OCI-LY1 (cell line): ENCODE data around the gene SLC2A9.

Experiments used
- CTCF ChIP-seq: fragments of 200-600 bp; sonication (generic), shearing (Covaris generic); IDR thresholded peaks from 2 replicates; pipeline ENCODE4 v1.5.1; 2017; ENCODE audit warnings: mild to moderate bottlenecking, antibody characterized with exemption, low read length, moderate library complexity, mixed read lengths
- EZH2 ChIP-seq: fragments of 200-600 bp; sonication (generic), shearing (Covaris generic); IDR thresholded peaks from 2 replicates; pipeline ENCODE4 v1.8.0; 2017; ENCODE audit warnings: borderline replicate concordance, mixed run types, mild to moderate bottlenecking, antibody characterized with exemption, low read length, moderate library complexity, mixed read lengths

GRCh38 chr4:9874385-9874784, 146.9 kb downstream of the SLC2A9 start:
- no peak for TF ChIP-seq EZH2
- no peak for TF ChIP-seq CTCF
